ENCODE measurements around the gene B4GALT7.

DNA sequence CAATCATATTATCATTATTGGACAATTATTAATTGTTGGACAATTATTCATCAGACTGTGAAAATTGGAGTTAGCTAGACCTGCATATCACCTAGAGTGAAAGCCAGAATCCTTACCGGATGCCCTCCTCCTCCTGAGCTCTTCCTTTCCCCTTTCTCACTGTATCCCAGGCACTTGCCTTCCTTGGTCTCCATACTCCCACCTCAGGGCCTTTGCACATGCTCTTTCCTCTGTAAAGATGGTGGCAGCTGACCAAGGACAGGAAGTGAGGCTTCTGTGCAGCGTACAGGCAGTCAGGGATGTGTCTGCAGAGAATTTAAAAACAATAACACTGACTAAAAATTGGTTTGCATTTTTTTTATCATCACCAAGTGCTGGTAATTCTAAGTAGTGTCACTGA is 30.0 kb upstream of the B4GALT7 start:
- TF ChIP-seq, protein P1, sequence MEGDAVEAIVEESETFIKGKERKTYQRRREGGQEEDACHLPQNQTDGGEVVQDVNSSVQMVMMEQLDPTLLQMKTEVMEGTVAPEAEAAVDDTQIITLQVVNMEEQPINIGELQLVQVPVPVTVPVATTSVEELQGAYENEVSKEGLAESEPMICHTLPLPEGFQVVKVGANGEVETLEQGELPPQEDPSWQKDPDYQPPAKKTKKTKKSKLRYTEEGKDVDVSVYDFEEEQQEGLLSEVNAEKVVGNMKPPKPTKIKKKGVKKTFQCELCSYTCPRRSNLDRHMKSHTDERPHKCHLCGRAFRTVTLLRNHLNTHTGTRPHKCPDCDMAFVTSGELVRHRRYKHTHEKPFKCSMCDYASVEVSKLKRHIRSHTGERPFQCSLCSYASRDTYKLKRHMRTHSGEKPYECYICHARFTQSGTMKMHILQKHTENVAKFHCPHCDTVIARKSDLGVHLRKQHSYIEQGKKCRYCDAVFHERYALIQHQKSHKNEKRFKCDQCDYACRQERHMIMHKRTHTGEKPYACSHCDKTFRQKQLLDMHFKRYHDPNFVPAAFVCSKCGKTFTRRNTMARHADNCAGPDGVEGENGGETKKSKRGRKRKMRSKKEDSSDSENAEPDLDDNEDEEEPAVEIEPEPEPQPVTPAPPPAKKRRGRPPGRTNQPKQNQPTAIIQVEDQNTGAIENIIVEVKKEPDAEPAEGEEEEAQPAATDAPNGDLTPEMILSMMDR (IDR thresholded peaks at IDR 0.05): no peak
- TF ChIP-seq POLR2A (IDR thresholded peaks at IDR 0.05): no peak
